HG03039 (cell line): ENCODE results near the gene STK25.
"Not testable (repeated sequence)": the region's sequence is repeated elsewhere in the genome, so short reads cannot be mapped to it uniquely, and the experiment has no call there.

ENCODE experiments used
- ATAC-seq: cut with Tn5 transposase; IDR thresholded peaks from one replicate; pipeline ENCODE4 v1.9.1; 2021; ENCODE audit warnings: mild to moderate bottlenecking, moderate library complexity; ENCODE audit not compliant: unreplicated experiment

The STK25 gene

DNA sequence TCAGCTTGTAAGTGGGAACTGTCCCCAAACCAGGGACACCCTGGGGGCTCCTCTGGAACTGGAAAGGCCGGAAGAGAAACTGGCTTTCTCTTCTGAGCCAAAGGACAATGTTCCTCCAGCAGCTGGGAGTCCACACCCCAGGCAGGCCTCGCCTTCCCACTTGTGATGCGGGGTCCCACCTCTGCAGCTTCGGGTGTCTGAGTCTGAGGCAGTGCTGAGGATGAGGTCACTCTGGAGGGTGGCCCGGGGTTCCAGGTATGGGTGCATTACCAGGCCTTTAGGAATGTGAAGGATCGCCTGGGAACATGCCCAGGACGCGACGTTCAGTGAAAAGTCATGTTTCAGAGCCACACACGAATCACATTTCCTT, 32.0 kb upstream of the STK25 start:
- no peak for ATAC-seq

DNA sequence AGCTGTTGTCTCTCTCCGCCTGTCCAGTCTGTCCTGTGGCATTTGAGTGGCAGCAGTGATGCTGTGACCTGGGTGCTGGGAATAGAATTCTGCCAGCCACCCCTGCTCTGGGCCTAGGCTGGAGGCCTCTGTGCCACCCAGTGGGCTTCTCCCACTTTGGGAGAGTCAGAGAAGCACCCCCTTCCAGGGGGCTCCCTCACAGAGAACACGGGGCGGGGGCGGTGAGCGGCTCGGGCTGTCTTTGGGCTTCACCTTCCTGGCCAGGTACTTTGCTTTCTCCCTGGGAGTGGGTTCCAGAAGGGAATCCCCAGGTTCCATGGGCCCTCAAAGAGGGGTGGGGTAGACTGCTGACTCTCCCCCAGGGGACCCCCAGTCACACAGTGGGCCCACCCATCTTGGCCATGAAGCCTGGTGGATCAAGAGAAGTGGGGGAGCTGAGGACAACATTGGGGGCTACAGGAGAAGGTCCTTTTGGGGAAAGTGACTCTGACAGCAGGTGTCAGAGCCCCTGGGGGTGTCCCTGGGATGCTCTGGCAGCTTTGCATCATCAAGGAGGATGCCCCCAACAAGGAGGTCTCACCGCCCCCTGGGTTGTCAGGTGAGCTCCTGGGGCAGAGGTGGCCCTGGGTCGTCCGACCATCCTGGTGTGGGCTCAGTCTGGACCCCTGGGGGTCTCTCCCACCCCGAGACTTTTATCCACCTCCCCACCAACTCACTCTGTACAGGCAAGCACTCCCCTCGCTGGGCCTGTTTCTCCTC, 31.4 kb upstream of the STK25 start:
- ATAC-seq = no peak

DNA sequence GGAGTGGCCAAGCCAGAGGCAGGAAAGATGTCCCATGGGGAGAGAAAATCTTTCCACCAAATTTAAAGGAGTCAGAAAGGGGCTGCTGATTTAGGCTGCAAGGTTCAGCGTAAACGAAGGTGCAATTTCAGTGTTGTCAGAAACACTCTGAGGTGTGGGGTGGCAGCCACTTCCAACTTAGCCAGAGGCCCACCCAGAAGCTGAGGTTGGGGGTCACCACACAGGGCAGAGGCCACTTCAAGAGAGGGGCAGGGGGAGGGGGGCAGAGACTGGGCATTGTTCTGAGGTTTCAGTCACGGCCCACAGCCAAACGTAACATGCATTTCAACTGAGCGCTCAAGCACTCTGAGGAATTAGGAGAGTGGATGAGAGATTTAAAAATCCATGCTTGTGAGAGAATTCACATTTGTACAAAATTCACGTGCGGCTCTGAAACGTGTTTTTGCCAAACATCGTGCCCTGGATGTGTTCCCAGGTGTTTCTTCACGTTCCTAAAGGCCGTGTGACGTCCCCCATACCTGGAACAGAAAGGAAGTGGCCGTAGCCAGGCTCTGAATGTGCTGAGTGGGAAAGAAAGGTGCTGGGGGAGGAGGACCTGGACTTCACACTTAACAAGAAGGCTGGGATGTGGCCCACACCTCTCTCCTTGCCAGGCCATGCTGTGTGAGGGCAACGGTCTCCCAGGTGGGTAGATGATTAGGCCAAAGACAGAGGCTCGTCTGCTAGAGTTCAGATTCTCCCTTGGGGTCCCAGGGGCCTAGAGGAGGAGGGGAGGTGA, 30.6 kb upstream of the STK25 start:
- ATAC-seq = no peak

DNA sequence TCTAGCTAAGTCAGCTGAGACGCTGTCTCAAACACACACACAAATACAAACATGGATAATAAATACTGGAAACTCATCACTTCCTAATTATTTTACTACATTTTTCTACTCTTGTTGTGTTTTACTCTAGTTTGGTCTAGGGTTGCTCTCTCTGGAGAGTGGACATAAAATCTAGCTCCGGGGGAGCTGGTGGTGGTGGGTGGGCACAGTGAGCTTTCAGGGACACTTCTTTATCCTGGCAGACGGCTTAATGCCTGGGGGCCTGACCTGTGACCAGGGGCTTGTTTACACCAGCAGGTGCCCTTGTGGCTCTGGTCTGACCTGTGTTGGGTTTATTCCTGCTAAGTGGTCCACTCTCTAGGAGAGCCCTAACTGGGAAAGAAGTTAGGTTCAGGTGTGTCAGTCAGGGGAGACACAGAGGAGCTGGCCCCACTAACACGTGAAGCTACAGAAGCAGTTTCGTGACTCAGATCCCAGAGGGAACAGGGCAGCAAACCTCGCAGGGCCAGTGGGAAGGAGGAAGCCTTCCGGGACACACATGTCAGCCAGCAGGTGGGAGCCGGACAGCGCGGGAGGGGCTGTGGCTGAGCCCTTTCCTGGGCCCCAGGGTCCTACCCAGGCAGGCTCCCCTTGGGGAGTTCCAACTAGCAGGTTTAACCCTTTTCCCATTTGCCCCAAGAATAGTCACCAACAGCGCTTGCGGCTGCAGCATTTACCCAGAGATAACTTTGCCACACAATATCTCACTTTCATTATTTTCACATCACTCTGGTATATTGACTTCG, 27.7 kb upstream of the STK25 start:
- ATAC-seq = no peak

DNA sequence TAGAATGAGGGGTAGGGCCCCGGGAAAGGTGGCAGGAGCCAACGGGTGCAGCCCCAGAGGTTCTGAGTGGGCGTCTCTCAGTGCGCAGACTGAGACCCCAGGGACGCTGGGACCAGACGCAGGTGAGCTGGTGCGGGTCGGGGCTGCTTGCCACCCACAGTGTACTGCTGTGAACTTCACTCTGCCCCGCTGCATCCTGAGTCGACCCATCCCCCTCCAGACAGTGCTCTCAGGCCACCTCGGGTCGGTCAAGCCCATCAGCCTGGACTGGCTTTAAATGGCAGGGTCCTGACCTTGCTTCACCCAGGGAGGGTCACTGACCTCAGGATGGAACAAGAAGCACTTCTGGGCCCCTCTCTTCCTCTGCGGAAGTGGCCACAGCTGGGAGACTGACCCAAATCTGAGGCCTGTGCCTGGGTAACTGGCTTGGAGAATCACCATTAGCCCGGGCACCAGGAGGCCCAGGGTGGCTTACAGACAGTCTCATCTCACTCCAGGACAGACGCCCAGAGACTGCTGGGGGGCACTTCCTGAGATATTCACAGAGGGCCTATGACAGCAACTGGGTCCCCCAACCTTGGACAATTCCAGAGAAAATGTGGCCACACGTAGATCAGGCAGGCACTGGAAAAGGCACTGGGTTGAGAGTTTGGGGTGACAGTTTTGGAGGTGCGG, 26.5 kb upstream of the STK25 start:
- ATAC-seq = no peak

DNA sequence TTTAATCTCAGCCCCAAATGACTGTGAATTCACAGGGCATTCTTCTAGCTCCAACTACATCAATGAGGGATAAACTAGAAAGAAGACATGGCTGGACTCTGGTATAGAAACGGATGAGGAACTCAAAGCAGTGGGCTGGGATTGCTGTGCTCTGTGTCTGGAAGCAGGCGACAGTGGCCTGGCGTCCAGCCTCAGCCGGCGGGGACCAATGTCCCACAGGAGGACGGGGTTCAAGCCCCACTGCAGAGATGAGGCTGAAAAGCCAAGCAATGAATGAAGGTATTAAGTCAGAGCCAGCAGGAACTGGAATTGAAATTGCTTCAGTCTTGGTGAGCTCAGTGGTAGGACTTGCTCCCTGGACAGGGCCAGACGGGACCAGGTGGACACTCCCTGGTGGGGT, 25.9 kb upstream of the STK25 start:
- no peak for ATAC-seq

DNA sequence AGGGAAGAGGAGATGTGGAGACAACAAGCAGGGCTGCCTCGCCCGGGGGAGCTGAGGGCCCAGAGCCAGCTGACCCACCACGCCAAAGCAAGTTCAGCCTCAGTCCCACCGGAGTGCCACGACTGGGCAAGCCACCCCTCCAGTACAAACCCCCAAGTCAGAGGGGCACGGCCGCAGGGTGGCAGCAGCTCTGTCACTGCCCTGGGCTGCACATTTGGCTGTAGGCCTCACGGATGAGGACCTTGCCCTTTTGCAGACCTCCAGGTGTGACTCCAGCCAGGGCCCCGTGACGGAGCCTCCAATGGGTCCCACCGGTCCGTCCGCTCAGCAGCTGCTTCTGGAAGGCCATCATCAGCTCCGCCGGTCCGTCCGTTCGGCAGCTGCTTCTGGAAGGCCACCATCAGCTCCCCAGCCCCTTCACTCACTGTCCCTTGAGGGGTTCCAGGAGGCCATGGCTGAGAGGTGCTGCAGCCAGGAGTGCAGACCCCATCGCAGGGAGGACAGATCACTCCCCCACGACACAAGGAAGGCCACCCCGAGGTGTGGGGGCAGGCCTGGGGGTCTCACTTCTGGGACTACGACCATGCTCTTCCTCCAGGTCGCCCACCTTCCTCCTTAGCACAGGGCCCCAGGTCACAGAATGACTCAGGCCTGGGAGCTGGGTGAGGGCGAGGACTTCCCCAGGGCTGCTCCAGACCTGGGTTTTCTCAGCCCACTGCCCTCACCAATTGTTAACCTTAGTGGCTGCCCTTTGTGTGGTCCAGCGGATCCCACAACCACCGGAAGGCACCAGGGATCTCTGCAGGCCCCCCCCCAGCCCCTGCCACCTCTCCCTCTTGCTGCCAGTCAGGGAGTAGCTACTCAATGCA, 24.6 kb upstream of the STK25 start:
- ATAC-seq = no peak

DNA sequence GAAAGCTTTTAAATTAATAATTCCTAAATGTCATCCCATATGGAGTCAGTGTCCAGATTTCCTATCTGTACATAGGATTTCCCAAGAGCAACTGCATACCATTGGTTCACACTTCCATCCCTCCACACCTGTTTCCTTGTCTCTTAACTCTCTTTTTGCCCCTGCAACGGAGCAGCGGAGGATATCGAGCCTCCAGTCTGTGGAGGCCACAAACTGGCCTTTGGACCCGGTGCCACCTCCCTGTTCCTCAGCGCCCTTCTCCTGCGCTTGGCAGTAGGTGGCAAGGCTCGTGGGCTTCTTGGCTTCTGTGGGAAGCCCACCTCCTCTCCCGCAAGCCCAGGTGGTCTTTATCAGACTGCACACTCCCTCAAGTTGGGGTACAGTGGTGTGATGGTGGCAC, 23.8 kb upstream of the STK25 start:
- ATAC-seq = no peak

DNA sequence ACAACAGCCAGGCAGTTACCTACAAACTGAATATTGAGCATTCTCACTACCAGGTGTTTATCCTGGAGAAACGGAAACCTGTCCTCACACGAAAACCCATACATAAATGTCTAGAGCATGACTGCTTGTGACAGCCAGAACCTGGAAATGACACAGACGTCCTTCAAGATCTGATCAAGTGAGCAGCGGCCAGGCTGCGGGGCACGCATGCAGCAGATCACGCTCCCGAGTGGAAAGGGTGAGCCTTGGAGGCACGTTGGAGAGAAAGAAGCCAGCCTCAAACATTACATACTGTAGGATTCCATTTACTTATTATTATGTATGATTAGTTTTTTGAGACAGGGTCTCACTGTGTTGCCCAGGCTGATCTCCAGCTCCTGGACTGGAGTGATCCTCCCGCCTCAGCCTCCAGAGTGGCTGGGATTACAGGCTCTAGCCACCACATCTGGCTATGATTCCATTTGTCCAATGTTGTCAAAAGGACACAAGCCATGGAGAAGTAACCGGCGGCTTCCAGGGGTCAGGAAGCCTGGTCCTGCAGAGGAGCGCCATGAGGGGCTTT, 22.9 kb upstream of the STK25 start:
- ATAC-seq = no peak

DNA sequence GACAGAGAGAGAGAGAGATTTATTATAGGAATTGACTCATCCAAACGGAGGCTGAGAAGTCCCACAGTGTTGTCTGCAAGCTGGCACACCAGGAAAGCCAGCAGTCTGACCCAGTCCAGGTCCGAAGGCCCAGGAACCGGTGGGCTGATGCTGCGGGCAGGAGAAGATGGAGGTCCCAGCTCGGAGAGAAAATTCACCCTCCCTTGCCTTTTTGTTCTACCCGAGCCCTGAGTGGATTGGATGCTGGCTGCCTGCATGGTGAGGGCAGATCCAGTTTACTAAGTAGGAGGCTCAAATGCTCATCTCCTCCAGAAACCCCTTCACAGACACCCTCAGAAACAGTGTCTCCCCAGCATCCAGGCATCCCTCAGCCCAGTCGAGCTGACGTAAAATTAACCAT, 22.2 kb upstream of the STK25 start:
- no peak for ATAC-seq

DNA sequence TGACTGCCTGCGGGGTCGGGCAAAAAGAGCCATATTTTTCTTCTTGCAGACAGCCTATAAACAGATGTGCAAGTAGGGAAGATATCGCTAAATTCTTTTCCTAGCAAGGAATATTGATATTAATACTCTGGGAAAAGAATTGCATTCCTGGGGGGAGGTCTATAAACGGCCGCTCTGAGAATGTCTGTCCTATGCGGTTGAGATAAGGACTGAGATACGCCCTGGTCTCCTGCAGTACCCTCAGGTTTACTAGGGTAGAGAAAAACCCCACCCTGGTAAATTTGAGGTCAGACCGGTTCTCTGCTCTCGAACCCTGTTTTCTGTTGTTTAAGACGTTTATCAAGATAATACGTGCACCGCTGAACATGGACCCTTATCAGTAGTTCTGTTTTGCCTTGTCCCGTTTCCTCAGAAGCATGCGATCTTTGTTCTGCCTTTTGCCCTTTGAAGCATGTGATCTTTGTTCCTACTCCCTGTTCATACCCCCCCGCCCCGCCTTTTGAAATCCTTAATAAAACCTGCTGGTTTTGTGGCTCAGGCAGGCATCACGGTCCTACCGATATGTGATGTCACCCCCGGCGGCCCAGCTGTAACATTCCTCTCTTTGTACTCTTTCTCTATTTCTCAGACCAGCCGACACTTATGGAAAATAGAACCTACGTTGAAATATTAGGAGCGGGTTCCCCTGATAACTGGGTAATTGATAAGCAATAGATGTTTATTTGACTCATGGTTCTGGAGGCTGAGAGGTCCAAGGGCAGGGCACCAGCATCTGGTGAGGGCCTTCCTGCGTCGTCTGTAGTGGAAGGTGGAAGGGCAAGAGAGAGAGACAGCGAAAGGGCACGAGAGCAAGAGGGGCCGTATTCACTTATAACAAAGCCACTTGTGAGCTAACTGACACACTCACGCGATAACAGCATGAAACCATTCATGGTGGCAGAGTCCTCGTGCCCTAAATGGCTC, 17.7 kb upstream of the STK25 start:
- ATAC-seq = not testable (repeated sequence)

DNA sequence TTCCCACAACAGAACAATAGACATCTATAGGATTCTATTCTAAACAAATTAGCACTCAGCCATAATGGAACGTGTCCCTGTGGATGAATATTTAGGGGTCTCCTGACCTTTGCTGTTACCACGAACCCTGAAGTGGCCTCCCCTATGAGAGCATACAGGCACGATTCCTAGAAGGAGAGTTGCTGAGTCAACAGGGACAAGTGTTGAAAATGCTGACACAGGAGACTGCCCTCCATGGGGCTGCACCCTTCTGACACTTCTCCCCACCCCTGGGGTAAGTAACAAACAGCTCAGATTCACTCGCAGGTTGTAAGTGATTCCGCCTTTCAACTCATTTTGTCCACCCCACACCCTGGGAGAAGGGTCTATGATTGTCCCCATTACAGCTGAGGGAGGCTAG, 14.1 kb upstream of the STK25 start:
- ATAC-seq = no peak

DNA sequence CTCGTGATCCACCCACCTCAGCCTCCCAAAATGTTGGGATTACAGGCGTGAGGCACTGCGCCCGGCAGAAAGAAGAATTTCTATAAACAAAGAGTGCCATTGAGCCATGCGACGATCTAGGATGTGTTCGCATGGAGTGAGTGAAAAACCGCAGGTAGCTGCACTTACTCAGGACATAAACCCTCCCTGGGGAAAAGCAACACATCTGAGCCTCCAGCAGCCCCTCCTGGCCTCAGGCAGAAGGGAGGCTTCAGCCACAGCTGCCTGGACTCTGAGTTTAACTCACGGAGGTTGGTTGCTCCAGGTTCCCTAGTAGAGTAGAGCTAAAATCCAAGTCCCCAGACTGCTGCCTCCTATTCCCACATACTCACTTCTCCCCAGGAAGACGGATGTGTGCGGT, 11.3 kb upstream of the STK25 start:
- ATAC-seq = no peak

DNA sequence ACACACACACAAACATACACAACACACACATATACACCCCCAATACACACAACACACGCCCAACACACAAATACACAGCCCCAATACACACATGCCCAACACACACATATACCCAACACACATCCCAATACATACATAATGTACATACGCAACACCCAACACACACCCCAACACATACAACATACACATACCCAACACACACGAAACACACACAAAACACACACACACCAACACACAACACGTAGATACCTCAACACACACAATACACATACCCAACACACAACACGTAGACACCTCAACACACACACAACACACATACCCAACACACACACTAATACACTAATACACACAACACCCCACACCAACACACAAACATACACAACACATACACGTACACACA, 8.9 kb upstream of the STK25 start:
- ATAC-seq = no peak

DNA sequence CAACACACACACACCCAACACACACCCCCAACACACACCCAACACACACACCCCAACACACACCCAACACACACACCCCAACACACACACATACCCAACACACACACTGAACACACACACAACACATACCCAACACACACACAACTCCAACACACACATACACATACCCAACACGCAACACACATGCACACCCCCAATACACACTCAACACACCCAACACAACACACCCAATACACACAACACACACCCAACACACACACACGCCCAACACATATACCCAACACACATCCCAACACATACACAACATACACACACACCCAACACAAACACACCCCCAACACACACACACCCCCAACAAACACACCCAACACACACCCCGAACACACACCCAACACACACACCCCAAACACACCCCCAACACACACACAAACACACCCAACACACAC, 8.2 kb upstream of the STK25 start:
- no peak for ATAC-seq

DNA sequence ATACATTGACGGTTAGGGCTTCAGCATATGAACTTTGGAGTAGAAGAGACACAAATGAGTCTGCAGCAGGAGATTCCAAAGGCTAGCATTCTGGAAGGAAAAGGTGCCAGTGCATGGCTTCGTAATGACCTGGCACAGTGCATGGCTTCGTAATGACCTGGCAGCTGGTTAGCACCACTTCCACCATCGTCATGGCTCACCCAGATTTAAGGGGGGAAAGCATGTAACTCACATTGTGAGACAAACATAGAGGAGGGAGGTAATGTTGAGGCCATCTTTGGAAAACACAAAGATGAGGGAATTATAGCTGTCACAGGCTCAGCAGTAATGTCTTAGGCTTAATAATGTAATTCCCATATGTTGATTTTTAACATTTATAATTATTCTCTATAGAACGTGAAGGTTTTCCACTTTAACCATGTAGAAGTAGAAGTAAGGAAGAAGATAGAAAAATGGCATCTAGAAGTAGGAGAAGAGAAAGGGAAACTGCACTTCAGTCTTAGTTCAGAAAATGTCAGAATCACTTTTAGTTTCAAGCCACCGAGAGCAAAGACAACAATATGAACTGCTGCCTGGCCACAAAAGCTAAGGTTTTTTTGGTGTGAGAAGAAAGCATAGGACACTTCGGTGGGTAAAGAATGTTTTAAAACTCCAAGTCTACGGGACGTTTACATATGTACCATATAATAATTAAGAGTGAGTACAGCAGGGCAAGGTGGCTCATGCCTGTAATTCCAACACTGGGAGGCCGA, 6.8 kb upstream of the STK25 start:
- ATAC-seq = no peak

DNA sequence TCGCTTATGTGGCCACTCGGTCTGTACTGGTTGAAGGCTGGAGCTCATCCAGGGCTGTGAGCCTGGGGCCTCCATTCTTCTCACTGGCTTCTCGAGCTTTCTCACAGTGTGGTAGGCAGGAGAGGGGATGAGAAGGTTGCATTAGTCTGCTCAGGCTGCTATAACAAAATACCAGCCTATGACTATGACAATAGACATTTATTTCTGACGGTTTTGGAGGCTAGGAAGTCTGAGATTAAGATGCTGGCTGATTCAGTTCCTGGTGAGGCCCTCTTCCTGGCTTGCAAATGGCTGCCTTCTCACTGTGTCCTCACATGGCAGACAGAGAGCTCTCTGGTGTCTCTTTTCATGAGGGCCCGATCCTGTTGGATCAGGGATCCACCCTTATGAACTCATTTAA, 6.2 kb upstream of the STK25 start:
- ATAC-seq = no peak

DNA sequence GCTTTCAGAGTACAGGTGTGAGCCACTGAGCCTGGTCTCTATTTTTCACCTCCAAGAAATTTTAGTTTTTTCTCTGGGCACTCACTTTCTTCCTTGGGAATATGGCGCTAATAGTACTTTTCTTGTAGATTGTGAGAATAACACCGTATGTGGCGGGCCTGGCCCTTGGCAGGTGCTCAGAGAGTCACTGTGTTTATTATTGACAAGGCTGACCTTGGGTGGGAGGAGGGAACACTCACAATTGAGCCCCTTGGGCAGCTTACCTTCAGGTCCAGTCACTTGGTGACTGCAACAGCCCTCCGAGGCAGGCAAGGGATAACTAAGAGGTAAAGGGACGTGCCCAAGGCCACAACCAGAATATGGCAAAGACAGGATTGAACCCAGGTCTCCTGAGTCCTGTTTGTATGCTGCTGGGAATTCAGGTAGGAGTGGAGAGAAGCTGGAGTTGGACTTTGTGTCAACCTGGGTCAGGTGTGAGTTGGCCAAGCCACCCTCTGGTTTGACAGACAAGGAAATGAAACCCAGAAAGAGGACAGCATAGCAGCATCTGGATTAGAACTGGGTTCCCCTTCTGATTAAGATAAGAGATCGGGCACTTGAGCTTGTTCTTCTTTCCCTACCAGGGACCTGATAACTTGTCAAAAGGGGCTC, 2.8 kb upstream of the STK25 start:
- no peak for ATAC-seq
